H1 (cell line): ENCODE data around the gene ZNF280C. TPM values are rescaled to one million over a fixed set of nuclear protein-coding genes. Genes with fewer than 3 reads are reported as not detected.

Experiments used
- CTCF ChIA-PET: fragments of 300-600 bp; sonication (Branson Sonifier 250); formaldehyde crosslinking; loops from one replicate; lab custom pipeline; 2021; ENCODE audit not compliant: partially characterized antibody; lab: Charles Lee
- POLR2A ChIA-PET: fragments of 300-600 bp; sonication (Branson Sonifier 250); formaldehyde crosslinking; loops from one replicate; lab custom pipeline; 2021; ENCODE audit warnings: inconsistent platforms; ENCODE audit not compliant: partially characterized antibody; lab: Charles Lee
- DNase-seq, 2 experiments: peaks; one replicate each; pipeline versions ENCODE4 v3.0.0 to v3.0.0-alpha.2; 2010 to 2022; ENCODE audit warnings: low spot score in 2 of 2, low read depth in 1 of 2, mixed read lengths in 1 of 2
- FAIRE-seq: peaks from 2 replicates; lab custom pipeline; 2011; peaks lifted over from hg19 to GRCh38; lab: Jason Lieb, UNC
- H2AFZ ChIP-seq: 2 replicates; pipeline ENCODE4 v1.8.1; 2012; ENCODE audit warnings: low read length, inconsistent platforms
- H2AK5ac ChIP-seq: 2 replicates; pipeline ENCODE4 v1.6.1; 2013; ENCODE audit warnings: low read depth, low read length
- H2BK120ac ChIP-seq: replicated peaks from 2 replicates; pipeline ENCODE3; 2013; ENCODE audit warnings: low read depth, low read length, inconsistent platforms
- H2BK12ac ChIP-seq: 2 replicates; pipeline ENCODE4 v1.6.1; 2013; ENCODE audit warnings: low read depth, low read length
- H2BK15ac ChIP-seq: 2 replicates; pipeline ENCODE4 v1.6.1; 2013; ENCODE audit warnings: low read length
- H2BK20ac ChIP-seq: 2 replicates; pipeline ENCODE4 v1.6.1; 2013; ENCODE audit warnings: low read length
- H2BK5ac ChIP-seq: 2 replicates; pipeline ENCODE4 v1.6.1; 2013; ENCODE audit warnings: low read depth, low read length
- H3K14ac ChIP-seq: 2 replicates; pipeline ENCODE4 v1.6.1; 2013; ENCODE audit warnings: inconsistent platforms; ENCODE audit not compliant: insufficient read length
- H3K18ac ChIP-seq: 2 replicates; pipeline ENCODE4 v1.6.1; 2013; ENCODE audit warnings: low read length; ENCODE audit errors: extremely low read depth
- H3K23ac ChIP-seq: 2 replicates; pipeline ENCODE4 v1.6.1; 2013; ENCODE audit warnings: inconsistent platforms; ENCODE audit not compliant: insufficient read length
- H3K23me2 ChIP-seq: 2 replicates; pipeline ENCODE4 v1.6.1; 2013; ENCODE audit warnings: low read depth, low read length
- H3K27ac ChIP-seq: 2 replicates; pipeline ENCODE4 v1.6.1; 2011; ENCODE audit warnings: low read depth, low read length, inconsistent platforms
- H3K27me3 ChIP-seq, 4 experiments: replicated peaks in 1 of 4; 1 replicate in 1 of 4; 2 replicates in 3 of 4; pipeline versions ENCODE4 v1.6.1 to v1.8.1; 2011 to 2013; ENCODE audit warnings: low read length in 3 of 4, mild to moderate bottlenecking in 3 of 4, inconsistent platforms in 2 of 4, mixed read lengths in 2 of 4, moderate library complexity in 1 of 4; ENCODE audit not compliant: control insufficient read depth in 3 of 4, insufficient read depth in 3 of 4; ENCODE audit errors: extremely low read depth in 1 of 4
- H3K36me3 ChIP-seq, 4 experiments: 2 replicates each; pipeline versions ENCODE4 v1.6.1 to v1.8.1; 2011 to 2013; ENCODE audit warnings: mild to moderate bottlenecking in 4 of 4, low read length in 3 of 4, moderate library complexity in 2 of 4, control low read depth in 1 of 4, inconsistent platforms in 1 of 4; ENCODE audit not compliant: insufficient read depth in 4 of 4, control insufficient read depth in 2 of 4
- H3K4ac ChIP-seq: replicated peaks from 2 replicates; pipeline ENCODE3; 2013; ENCODE audit warnings: low read length, low read depth, mixed read lengths, inconsistent platforms; ENCODE audit not compliant: insufficient read length
- H3K4me1 ChIP-seq, 4 experiments: replicated peaks in 1 of 4; 1 replicate in 1 of 4; 2 replicates in 3 of 4; pipeline versions ENCODE4 v1.6.1 to v1.8.1; 2011 to 2013; ENCODE audit warnings: low read length in 3 of 4, inconsistent platforms in 2 of 4, mixed read lengths in 1 of 4; ENCODE audit not compliant: insufficient read depth in 4 of 4, control insufficient read depth in 3 of 4
- H3K4me2 ChIP-seq, 2 experiments: 2 replicates each; pipeline versions ENCODE4 v1.6.1 to v1.8.1; 2011 to 2013; ENCODE audit warnings: low read depth in 2 of 2, low read length in 2 of 2, control low read depth in 1 of 2, inconsistent platforms in 1 of 2, mild to moderate bottlenecking in 1 of 2; ENCODE audit not compliant: insufficient read depth in 1 of 2
- H3K4me3 ChIP-seq, 4 experiments: fragments of 200-600, 300-600 bp in 1 of 4; sonication (generic), shearing (Covaris generic), sonication (Bioruptor Twin) in 1 of 4; 2 replicates each; pipeline versions ENCODE4 v1.5.1 to v1.8.1; 2011 to 2016; ENCODE audit warnings: low read length in 4 of 4, low read depth in 3 of 4, control low read depth in 2 of 4, inconsistent platforms in 2 of 4, mild to moderate bottlenecking in 2 of 4, mixed read lengths in 1 of 4, moderate library complexity in 1 of 4; ENCODE audit not compliant: insufficient read depth in 2 of 4; ENCODE audit errors: extremely low read depth in 1 of 4
- H3K56ac ChIP-seq: replicated peaks from 2 replicates; pipeline ENCODE3; 2013; ENCODE audit warnings: low read depth, mild to moderate bottlenecking, mixed read lengths, low read length, inconsistent platforms; ENCODE audit not compliant: insufficient read length
- H3K79me1 ChIP-seq: 2 replicates; pipeline ENCODE4 v1.6.1; 2013; ENCODE audit warnings: low read depth, low read length, control low read depth
- H3K79me2 ChIP-seq, 2 experiments: 2 replicates each; pipeline versions ENCODE4 v1.6.1 to v1.8.1; 2012 to 2013; ENCODE audit warnings: low read length in 2 of 2, mild to moderate bottlenecking in 2 of 2, inconsistent platforms in 1 of 2; ENCODE audit not compliant: insufficient read depth in 2 of 2, control insufficient read depth in 1 of 2
- H3K9ac ChIP-seq, 4 experiments: replicated peaks in 1 of 4; 1 replicate in 1 of 4; 2 replicates in 3 of 4; pipeline versions ENCODE4 v1.6.1 to v1.8.1; 2011 to 2013; ENCODE audit warnings: low read depth in 3 of 4, low read length in 3 of 4, control low read depth in 2 of 4, mild to moderate bottlenecking in 2 of 4, moderate library complexity in 2 of 4, inconsistent platforms in 1 of 4; ENCODE audit errors: extremely low read depth in 1 of 4
- H3K9me3 ChIP-seq, 2 experiments: 2 replicates each; pipeline versions ENCODE4 v1.6.1 to v1.8.1; 2012 to 2013; ENCODE audit warnings: mild to moderate bottlenecking in 2 of 2, moderate library complexity in 2 of 2, control low read depth in 1 of 2, inconsistent platforms in 1 of 2, low read depth in 1 of 2, low read length in 1 of 2, mixed read lengths in 1 of 2; ENCODE audit not compliant: insufficient read depth in 2 of 2
- H4K20me1 ChIP-seq, 2 experiments: replicated peaks in 1 of 2; 2 replicates each; pipeline versions ENCODE3 to v1.8.1; 2011 to 2013; ENCODE audit warnings: inconsistent platforms in 2 of 2, low read length in 2 of 2, mild to moderate bottlenecking in 1 of 2; ENCODE audit not compliant: insufficient read depth in 2 of 2, control insufficient read depth in 1 of 2
- H4K5ac ChIP-seq: 2 replicates; pipeline ENCODE4 v1.6.1; 2013; ENCODE audit warnings: low read length, low read depth, mixed read lengths, inconsistent platforms; ENCODE audit not compliant: insufficient read length
- H4K8ac ChIP-seq: 2 replicates; pipeline ENCODE4 v1.8.0; 2013; ENCODE audit warnings: mild to moderate bottlenecking, moderate library complexity, low read length, inconsistent platforms; ENCODE audit not compliant: insufficient read depth; ENCODE audit errors: extremely low read depth
- H4K91ac ChIP-seq: replicated peaks from 2 replicates; pipeline ENCODE3; 2013; ENCODE audit warnings: low read length, mixed read lengths, inconsistent platforms; ENCODE audit not compliant: insufficient read length
- JUN ChIP-seq: IDR thresholded peaks from 2 replicates; pipeline ENCODE4 v1.6.1; 2011; ENCODE audit warnings: low read depth, mild to moderate bottlenecking, improper control_type of control experiment, low read length
- NANOG ChIP-seq: IDR thresholded peaks from 2 replicates; pipeline ENCODE4 v1.6.1; 2011; ENCODE audit warnings: low read length, low read depth, mild to moderate bottlenecking, inconsistent platforms; ENCODE audit not compliant: insufficient read depth, poor library complexity, severe bottlenecking
- POLR2AphosphoS5 ChIP-seq: IDR thresholded peaks from 2 replicates; pipeline ENCODE4 v1.6.1; 2011; ENCODE audit warnings: low read depth, low read length
- SP4 ChIP-seq: IDR thresholded peaks from 2 replicates; pipeline ENCODE4 v1.6.1; 2012; ENCODE audit warnings: low read length, inconsistent platforms
- WGBS, 2 experiments: shearing (Covaris generic) in 1 of 2; methylation state at CpG; one replicate each; pipeline versions ENCODE4 v1.1.6 to v1.1.7; 2013 to 2015; ENCODE audit warnings: low lambda C conversion rate in 2 of 2, mixed read lengths in 2 of 2, inconsistent platforms in 1 of 2, low coverage in 1 of 2, missing lambda C conversion rate in 1 of 2; ENCODE audit not compliant: insufficient replicate concordance in 2 of 2, insufficient coverage in 1 of 2, insufficient read length in 1 of 2; ENCODE audit errors: extremely low coverage in 1 of 2, missing lambda C conversion rate in 1 of 2; 5-methylcytosine and 5-hydroxymethylcytosine counted together
- polyA plus RNA-seq, 7 experiments: library from polyadenylated mRNA; depleted of rRNA in 3 of 7; stranded (reverse) in 5 of 7; unstranded in 2 of 7; fragments of >200 nt in 5 of 7; fragments of 200-250 nt in 2 of 7; gene quantifications; 1 replicate in 5 of 7; 2 replicates in 1 of 7; 4 replicates in 1 of 7; pipeline versions ENCODE4 v1.2.1 to v1.2.3, GENCODE V29; 2011 to 2013; ENCODE audit warnings: missing spikeins in 2 of 7, mixed read lengths in 2 of 7
- total RNA-seq: library from RNA; stranded (reverse); fragmentation: NEBNext Ultra II Directional; extraction: Animal tissue kit (Norgen Biotek cat#: 25700); gene quantifications from 2 replicates; pipeline ENCODE4 v1.2.1, GENCODE V29; 2021

Gene ZNF280C
- total and polyA plus RNA-seq, 2 of the 8 experiments (the other 6 are each of a cell fraction or from before 2014, with no cell fraction given), result 8.4 to 13.4 TPM

DNA sequence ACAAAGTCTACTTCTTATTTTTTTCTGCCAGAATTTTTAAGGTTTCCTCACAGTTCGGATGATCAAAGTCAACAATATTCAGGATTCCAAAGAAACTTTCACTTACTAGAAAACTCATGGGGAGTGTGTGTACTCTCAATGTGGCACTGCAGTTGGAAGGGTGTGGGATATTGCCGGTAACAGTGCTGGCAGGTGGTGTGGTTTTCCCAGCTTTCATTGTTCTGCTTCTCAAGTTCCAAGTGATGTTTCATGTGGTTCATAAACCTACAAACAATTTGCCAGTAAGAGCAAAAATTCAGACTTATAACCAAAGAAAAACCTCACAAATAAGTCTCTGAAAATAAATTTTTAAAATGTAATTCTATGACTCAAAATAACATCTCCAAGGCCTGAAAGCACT, 39.8 kb downstream of the ZNF280C start:
- H4K8ac ChIP-seq, result no peak overlapping the region
- H3K4me3 ChIP-seq, result no peak overlapping the region
- H3K4me2 ChIP-seq, result no peak overlapping the region
- 92% methylated on average over 2 of the region's 2 CpGs; no CpG with 5 or more reads in 1 of the 2 experiments for WGBS, 2 experiments
- TF ChIP-seq JUN (no peak), SP4 (no peak), POLR2AphosphoS5 (no peak), NANOG (no peak)
- TF ChIP-seq, all 59 proteins: peak for 0
- DNase-seq, result no peak
- Histone ChIP-seq H2BK12ac (no peak overlapping the region), H3K9me3 (no peaks in the 10 kb centered on the region), H4K91ac (no peak overlapping the region), H3K79me1 (no peaks in the 10 kb centered on the region), H3K23ac (no peak overlapping the region), H3K27me3 (no peaks in the 10 kb centered on the region), H3K36me3 (peaks cover 0 to 59% (median 19%) of the 10 kb centered on the region in 4 experiments; a peak in 6 of 8 replicates), H2AFZ (no peak overlapping the region), H3K56ac (no peak overlapping the region), H4K5ac (no peak overlapping the region), H3K9ac (no peak overlapping the region), H3K14ac (no peak overlapping the region), H2BK120ac (no peak overlapping the region), H2BK20ac (no peak overlapping the region), H2BK5ac (no peak overlapping the region), H2AK5ac (no peak overlapping the region), H3K79me2 (no peaks in the 10 kb centered on the region), H3K18ac (no peak overlapping the region), H4K20me1 (no peaks in the 10 kb centered on the region), H3K23me2 (no peaks in the 10 kb centered on the region), H3K27ac (no peak overlapping the region), H3K4me1 (no peaks in the 10 kb centered on the region), H2BK15ac (no peak overlapping the region), H3K4ac (no peak overlapping the region)
- CTCF ChIA-PET, result no interaction called here
- POLR2A ChIA-PET, result no interaction called here
- no peak for FAIRE-seq
